ENCODE measurements around the gene CCDC177.
A peak's percentile ranks its signal among the peaks of the same experiment; 100 is the strongest.

Gene CCDC177

GRCh38 chr14:69569859-69570258, 4.8 kb downstream of the CCDC177 start:
- no peak for DNase-seq (ENCODE audit: low read depth in 1 of 2, low spot score in 1 of 2)

- DNase-seq (ENCODE audit: low read depth in 1 of 2, low spot score in 1 of 2): no peak
These were observed 7.1 kb downstream of the CCDC177 start for GRCh38 chr14:69567563-69567962.

- DNase-seq (ENCODE audit: low read depth in 1 of 2, low spot score in 1 of 2): no peak
These were observed 12.8 kb downstream of the CCDC177 start for GRCh38 chr14:69561893-69562292.

- no peak for DNase-seq (ENCODE audit: low read depth in 1 of 2, low spot score in 1 of 2)
These were observed 13.8 kb downstream of the CCDC177 start for GRCh38 chr14:69560826-69561225.

- DNase-seq (ENCODE audit: low read depth in 1 of 2, low spot score in 1 of 2): no peak
These were observed 15.1 kb downstream of the CCDC177 start for GRCh38 chr14:69559581-69560011.

- no peak for DNase-seq (ENCODE audit: low read depth in 1 of 2, low spot score in 1 of 2)
These were observed 15.9 kb downstream of the CCDC177 start for GRCh38 chr14:69558774-69559173.

GRCh38 chr14:69554500-69554899, 20.2 kb downstream of the CCDC177 start:
- DNase-seq (ENCODE audit: low read depth in 1 of 2, low spot score in 1 of 2): no peak

GRCh38 chr14:69553252-69553651, 21.4 kb downstream of the CCDC177 start:
- no peak for DNase-seq (ENCODE audit: low read depth in 1 of 2, low spot score in 1 of 2)

GRCh38 chr14:69551511-69551910, 23.2 kb downstream of the CCDC177 start:
- no peak for DNase-seq (ENCODE audit: low read depth in 1 of 2, low spot score in 1 of 2)

GRCh38 chr14:69548566-69548965, 26.1 kb downstream of the CCDC177 start:
- no peak for DNase-seq (ENCODE audit: low read depth in 1 of 2, low spot score in 1 of 2)

GRCh38 chr14:69547701-69548348, 26.8 kb downstream of the CCDC177 start:
- DNase-seq (ENCODE audit: low read depth in 1 of 2, low spot score in 1 of 2): peak in 1 of 2 donors; percentile 9

GRCh38 chr14:69543341-69544115, 31.1 kb downstream of the CCDC177 start:
- DNase-seq (ENCODE audit: low read depth in 1 of 2, low spot score in 1 of 2): no peak

- no peak for DNase-seq (ENCODE audit: low read depth in 1 of 2, low spot score in 1 of 2)
These were observed 32.4 kb downstream of the CCDC177 start for GRCh38 chr14:69542311-69542710.

- DNase-seq (ENCODE audit: low read depth in 1 of 2, low spot score in 1 of 2): no peak
These were observed 33.9 kb downstream of the CCDC177 start for GRCh38 chr14:69540654-69541335.

- DNase-seq (ENCODE audit: low read depth in 1 of 2, low spot score in 1 of 2): no peak
These were observed 34.9 kb downstream of the CCDC177 start for GRCh38 chr14:69539631-69540410.

- no peak for DNase-seq (ENCODE audit: low read depth in 1 of 2, low spot score in 1 of 2)
These were observed 35.9 kb downstream of the CCDC177 start for GRCh38 chr14:69538766-69539165.

- DNase-seq (ENCODE audit: low read depth in 1 of 2, low spot score in 1 of 2): no peak
These were observed 36.8 kb downstream of the CCDC177 start for GRCh38 chr14:69537900-69538299.

- DNase-seq (ENCODE audit: low read depth in 1 of 2, low spot score in 1 of 2): no peak
These were observed 37.7 kb downstream of the CCDC177 start for GRCh38 chr14:69536971-69537370.

- DNase-seq (ENCODE audit: low read depth in 1 of 2, low spot score in 1 of 2): no peak
These were observed 39.3 kb downstream of the CCDC177 start for GRCh38 chr14:69535230-69535848.

- no peak for DNase-seq (ENCODE audit: low read depth in 1 of 2, low spot score in 1 of 2)
These were observed 41.9 kb downstream of the CCDC177 start for GRCh38 chr14:69532561-69533340.
